HG03571 (cell line): ENCODE measurements around the gene LSS.
A peak's percentile ranks its signal among the peaks of the same experiment; 100 is the strongest.

ENCODE experiments used
- ATAC-seq: cut with Tn5 transposase; IDR thresholded peaks from one replicate; pipeline ENCODE4 v1.9.1; 2021; ENCODE audit not compliant: unreplicated experiment

LSS gene

DNA sequence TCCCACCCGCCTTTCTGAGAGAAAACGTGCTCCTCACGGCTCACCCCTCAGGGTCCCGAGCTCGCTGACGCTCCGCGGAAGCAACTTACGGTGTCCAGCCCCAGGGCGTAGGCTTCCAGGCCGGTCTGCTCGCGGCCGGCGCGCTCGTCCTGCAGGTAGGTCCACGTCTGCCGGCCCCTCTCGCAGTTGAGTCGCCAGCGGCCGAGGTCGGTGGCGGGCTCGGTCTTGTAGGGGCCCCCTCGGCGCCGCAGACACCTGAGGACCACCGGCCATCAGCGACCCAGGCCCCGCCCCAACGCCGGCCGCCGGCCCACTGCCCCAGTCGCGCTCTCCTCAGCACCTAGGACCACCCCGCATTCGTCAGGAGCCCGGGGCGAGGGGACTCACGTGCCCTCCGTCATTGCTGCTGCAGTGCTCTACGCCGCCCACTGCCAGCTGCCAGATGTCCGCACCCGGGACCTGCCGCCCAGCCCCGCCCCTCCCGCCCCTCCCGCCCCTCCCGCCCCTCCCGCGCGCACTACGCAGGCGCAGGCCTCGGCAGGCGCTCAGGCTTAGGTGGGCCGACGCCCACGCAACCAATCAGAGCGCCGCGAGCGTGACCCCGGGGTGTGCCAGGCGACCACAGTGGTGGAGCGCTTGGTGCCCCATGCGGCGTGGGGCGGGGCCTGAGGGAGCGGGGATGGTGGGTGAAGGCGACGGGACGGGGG lies at the start of gene LSS:
Gene LSS, minus strand, starts transcription at position 430 of the 707 bp plus-strand sequence. Its CDS starts 29 bp downstream, at position 401.
- ATAC-seq = peak; percentile 67

DNA sequence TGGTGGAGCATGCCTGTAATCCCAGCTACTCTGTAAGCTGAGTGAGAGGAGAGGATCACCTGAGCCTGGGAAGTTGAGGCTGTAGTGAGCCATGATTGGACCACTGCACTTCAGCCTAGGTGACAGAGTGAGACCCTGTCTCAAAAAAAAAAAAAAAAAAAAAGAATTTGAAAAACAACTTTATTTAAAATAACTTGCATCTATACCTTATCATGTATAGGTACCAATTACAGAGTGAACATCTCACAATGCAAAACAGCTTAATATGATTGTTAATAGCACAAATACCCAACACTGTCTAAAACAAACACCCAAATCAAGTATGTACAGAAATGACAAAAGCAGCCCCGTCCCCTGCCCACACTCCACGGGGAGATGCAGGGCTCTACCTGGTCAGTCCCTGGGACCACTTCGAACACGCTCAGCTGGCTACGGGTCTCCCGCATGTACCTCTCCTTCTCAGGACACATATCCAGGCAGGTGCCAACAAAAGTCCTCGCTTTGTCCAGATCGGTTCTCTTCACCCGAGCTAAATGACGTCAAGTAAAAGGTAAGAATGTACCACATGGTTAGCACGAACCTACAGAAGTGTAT lies 46.3 kb upstream of the LSS start:
- no peak for ATAC-seq

DNA sequence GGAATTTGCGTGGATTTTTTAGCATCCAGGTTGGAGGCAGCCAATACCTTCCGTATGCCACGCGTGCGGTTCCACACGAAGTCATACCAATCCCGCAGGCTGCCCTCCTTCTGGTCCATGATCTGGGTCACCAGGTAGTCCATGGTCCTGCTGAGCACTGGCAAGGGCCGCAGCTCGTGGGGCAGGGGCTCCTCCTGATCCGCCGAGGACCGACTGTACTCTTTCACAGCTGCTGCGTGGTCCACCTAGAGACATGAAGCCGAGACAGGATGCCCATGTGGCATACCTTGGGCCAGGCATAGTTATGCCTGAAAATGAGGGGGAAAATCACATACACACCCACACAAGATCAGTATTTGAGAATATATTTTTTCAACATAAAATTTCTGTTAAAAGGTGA lies 44.8 kb upstream of the LSS start:
- ATAC-seq = no peak

DNA sequence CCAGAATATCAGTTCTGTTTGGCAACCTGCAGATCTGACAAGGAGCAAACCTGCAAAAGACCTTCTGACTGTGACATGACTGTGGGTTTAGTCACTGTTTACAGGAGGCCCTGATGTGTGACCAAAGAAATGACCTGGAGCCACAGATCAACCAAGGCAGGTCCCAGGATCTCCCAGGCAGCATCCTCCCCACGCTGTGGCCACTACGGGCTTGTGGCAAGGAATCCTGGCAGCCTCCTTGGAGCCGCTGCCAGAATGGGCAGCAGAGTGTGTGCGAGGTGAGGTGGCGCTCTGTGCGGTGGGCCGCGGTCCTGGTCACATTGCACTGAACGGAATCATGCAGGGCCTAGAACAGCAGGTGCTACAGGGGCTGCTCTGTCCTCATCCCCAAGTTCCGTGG lies 40.9 kb upstream of the LSS start:
- ATAC-seq = no peak

DNA sequence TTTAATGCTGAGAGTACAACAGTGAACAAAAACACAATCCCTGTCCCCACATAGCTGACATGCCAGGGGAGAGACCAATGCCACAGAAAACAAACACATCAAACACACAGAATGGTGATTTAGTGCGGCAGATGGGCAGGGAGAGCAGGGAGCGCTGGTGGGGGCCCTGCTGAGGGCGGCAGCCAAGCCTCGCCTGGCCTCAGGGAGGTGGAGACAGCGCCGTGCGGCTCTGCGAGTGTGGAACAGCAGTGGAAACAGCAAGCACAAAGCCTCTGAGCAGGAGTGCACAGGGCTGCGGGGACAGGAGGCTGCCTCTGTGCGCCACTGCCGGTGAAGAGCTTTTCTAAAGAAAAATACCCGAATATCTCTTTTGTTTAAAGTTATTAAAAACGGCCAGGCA lies 39.8 kb upstream of the LSS start:
- no peak for ATAC-seq

DNA sequence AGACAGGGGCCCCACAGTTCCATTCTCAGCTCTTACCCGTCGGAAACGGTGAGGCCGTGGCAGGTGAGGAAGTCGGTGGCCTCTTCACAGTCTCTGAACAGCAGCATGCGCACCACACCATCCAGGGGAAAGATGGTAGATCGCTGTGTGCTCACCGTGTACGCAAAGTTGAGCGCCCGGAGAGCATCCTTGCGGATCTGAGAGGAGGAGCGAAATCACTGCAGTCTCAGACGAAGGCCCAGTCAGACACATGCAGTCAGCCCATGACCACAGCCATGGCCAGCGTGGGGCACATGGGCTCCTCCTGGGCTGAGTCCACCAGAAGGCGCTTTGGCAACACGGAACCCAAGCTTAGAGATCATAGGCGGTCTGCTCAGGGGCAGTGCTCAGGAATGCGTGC lies 38.4 kb upstream of the LSS start:
- no peak for ATAC-seq

DNA sequence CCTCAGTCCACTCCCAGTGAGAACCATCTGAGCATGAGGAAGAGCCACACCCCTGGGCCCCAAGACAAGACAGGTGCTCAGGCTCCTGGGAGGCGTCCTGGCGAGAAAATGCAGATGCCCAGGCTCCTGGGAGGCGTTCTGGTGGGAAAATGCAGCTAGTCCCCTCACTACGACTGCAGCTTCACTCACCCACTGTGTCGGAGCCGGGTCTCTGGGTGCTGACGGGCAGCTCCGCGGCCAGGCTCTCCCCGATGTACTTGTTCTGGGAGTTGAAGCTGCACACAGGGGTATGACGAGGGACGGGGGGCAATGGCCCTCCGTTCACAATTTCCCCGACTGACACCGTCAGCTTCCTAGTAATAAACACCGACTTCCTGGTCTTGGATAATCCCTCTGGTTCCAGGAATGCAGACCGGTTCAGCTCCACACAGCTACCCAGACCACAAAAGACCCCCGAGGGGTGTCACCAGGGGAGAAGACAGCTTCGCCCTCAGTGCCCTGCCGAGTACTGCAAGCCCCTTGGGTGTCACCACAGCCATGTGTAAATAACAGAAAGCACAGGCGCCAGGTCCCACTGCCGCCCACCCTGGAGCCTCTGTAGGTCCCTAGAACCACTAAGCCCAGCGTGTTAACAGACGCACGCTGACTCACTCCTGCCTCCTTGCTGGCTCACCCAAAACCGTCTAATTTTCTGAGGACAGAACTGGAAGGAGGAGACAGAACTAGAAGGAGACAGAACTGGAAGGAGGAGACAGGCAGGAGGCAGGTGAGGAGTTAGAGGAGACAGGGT lies 37.4 kb upstream of the LSS start:
- ATAC-seq = no peak

DNA sequence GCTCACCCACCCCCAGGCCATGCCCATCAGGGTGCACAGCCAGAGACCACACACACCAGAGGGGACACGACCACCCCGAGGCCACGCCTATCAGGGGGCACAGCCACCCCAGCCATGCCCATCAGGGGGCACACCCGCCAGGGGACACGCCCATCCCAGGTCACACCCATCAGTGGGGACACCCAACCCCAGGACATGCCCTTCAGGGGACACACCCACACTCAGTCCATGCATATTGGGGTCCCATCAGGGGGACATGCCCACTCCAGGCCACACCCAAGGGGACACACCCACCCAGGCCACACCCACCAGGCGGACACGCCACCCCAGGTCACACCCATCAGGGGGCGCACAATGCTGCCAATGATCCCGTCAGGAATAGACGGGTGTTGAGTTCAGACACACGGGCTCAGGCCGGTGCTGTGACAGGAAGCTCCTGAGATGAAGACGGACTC lies 36.1 kb upstream of the LSS start:
- no peak for ATAC-seq

DNA sequence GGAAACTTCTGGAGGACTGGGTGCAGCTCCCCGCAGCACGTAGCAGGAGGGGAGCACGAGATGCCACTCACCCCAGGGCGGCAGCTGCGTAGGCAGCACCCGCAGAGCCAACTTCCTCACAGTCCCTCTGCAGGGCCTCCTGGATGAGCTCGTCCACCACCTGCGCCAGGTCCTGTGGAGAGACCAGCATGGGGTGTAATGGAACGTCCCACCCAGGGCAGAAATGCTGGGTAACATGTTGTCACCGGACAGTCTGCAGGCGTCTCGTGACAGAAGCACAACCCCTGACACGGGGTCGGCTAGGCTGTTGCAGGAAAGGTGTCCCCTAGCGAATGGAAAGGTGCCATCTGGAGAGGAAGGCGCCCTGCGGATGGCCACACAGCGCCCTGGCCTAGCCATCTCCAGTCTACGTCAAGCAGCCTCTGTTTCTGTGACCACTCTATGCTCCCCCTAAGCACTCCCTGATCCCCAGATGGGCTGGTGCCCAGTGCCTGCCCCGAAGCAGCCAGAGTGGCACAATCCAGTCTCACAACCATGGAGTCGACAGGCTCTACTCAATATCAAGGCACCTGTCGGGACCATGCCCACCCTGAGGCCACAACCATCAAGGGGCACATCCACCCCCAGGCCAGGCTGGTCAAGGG lies 35.6 kb upstream of the LSS start:
- ATAC-seq = no peak

DNA sequence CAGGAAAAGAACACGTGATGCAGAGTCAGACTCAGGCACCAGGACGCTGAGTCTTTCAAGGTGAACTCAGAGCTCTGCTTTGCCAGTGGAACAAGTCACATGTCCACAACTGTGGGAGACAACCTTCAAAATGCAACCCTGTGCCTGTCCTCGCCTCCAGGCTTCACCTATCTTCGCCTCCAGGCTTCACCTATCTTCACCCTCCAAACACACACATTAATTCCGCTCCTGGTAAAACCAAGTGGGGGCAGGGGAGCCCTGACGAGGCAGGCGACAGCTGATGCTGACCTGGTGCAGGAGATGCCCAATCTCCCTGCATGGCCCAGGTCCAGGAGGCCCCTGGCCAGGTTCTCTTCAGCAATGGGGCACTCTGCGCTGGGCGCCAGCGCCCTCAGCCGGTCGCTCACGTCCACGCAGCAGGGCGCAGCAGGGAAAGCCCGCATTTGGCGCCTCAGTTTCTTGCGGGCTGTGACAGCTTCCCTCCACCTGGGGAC lies 28.0 kb upstream of the LSS start:
- no peak for ATAC-seq

DNA sequence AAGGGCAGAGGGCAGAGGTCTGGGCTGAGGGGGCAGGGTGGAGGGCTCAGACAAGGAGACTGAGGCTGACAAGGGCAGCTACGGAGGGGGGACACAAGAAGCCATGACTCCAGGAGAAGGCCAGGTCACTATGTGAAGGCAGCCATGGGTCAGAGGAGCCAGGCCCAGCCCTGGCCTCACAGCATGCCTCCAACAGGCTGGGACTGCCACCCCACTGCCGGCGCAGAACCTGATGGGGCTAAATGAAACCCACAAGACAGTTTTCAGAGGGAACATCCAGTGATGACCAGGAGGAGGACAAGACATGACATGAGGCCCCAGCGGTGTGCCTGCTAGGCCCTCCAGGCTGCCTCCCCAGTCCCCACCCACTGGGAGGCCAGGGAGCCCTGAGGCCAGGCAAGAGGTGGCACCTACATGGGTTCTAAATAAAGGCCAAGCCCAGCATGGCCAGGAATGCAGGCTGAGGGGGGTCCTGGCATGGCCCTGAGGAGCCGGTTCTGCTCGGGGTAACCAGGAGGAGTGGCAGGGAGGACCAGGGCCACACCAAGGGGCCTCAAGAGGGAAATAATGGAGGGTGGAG lies 27.3 kb upstream of the LSS start:
- ATAC-seq = no peak

DNA sequence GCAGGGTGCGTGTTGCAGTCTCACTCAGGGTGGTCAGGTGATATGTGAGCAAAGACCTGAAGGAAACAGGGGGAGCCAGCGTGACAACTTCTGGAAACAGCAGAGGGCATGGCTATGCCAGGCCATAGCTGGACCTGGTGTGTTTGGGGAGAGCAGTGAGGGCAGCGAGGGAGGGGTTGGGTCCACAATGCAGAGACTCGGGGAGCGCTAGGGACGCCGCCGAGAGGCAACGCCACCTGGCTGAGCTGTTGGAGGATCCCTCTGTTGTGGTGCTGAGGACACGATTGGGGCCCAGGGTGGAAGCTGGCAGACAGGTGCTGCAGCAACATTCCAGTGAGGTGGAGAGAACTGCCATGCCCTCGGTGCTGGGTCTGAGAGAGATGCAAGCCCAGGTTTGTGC lies 26.6 kb upstream of the LSS start:
- no peak for ATAC-seq

DNA sequence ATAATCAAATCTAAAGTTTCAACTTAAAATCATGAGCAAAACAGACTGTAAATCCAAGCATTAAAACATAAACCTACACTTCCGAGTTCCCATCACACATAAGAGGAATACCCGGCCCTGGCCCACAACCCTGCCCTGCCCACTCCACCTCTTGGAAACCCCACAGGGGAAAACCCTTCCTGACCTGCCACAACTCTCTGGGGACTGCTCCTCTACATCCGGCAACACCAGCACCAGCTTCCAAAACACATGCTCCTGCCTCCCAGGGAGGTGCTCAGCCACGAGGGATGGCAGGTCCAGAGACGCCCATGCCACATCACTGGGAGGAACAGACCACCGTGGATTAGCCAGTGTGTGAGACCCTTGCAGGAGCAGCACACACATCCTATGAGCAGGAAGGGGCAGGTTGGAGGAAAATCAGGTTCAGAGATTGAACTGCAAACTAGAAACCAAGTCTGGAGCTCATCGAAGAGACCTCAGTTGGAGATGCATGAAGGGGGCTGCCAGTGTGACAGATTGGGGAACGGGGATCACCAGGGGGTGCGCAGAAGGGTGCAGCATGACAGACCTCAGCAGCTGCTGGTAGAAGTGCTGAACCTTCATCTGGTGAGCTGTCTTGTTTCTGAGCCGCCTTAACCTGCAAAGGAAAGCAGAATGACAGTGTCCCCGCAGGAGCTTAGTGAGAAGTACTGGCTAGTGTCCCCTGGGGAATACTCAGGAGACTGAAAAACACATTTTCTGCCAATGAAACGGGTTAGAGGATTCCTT lies 25.8 kb upstream of the LSS start:
- ATAC-seq = peak; percentile 53

DNA sequence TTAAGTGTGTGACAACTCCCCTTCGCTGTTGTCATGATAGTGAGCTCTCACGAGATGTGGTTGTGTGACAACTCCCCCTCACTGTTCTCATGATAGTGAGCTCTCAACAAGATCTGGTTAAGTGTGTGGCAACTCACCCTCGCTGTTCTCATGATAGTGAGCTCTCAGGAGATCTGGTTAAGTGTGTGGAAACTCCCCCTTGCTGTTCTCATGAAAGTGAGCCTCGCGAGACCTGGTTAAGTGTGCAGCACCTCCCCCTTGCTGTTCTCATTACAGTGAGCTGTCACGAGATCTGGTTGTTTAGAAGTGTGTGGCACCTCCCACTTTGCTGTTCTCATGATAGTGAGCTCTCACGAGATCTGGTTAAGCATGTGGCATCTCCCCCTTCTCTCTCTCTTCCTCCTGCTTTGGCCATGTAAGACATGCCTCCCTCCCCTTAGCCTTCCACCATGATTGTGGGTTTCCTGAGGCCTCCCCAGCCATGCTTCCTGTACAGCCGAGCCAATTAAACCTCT lies 25.1 kb upstream of the LSS start:
- ATAC-seq = peak; percentile 53

DNA sequence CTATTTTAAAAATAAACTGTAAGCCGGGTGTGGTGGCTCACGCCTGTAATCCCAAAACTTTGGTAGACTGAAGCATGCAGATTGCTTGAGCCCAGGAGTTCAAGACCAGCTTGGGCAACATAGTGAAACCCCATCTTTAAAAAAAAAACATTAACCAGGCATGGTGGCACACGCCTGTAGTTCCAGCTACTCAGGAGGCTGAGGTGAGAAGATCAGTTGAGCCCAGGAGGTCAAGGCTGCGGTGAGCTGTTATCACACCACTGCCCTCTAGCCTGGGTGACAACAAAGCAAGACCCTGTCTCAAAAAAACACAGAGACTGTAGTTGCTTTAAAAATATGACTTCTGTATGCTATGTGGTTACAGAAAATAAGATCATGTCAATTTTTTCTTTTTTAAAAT lies 24.3 kb upstream of the LSS start:
- no peak for ATAC-seq

DNA sequence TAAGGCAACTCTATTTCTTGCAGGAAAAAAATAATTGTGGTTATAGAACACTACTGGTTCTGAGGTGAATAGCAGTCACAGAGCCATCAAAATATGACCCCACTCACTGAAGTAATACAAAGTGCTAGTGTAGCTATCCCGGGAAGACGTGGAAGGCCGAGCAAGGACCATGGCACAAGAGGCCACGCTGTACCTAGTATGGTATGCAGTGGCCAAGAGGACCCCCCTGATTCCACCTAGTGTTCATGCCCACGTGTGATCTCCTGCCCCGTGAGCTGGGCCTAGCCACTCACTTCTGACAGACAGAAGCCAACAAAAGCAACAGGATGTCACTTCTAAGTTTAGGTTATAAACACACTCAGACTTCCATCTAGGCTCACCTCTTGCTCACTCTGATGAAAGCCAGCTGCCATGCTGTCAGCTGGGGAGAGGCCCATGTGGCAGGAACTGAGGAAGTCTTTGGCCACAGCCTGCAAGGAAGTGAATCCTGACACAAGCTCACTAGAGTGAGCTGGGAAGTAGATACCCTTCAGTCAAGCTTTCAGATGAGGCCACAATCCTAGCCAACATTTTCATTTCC lies 21.7 kb upstream of the LSS start:
- ATAC-seq = no peak

DNA sequence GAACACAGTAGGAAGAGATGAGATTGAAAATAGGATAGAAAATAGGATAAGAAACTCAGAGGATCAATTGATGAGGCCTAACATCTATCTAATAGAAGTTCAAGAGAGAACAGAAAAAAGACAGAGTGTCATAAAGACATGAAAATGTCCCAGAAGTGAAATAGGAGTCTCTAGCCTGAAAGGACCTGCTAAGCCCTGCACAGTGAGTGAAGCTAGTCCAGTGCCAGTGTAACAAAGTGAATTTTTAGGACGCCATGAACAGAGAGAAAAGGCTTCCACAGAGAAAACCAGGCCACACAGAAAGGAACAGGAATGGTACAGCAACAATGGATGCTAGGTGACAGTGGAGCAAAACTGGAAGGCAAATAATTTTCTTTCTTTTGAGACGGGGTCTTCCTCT lies 20.3 kb upstream of the LSS start:
- no peak for ATAC-seq

DNA sequence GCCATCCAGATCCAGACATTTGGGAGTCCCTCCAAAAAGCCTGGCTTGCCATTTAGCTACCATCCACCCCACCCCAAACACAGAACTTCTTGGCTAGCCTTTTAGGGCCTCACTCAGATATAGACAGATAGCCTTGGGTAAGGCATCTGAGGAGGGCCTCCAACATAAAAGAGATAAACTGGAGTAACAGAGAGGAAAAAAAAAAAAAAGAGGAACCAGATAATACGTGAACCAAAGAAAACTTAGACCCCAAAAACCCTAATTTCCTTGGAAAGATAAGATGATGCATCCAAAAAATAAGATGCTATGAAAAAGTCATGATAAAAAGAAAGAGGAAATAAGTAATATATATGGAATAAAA lies 19.8 kb upstream of the LSS start:
- ATAC-seq = no peak

DNA sequence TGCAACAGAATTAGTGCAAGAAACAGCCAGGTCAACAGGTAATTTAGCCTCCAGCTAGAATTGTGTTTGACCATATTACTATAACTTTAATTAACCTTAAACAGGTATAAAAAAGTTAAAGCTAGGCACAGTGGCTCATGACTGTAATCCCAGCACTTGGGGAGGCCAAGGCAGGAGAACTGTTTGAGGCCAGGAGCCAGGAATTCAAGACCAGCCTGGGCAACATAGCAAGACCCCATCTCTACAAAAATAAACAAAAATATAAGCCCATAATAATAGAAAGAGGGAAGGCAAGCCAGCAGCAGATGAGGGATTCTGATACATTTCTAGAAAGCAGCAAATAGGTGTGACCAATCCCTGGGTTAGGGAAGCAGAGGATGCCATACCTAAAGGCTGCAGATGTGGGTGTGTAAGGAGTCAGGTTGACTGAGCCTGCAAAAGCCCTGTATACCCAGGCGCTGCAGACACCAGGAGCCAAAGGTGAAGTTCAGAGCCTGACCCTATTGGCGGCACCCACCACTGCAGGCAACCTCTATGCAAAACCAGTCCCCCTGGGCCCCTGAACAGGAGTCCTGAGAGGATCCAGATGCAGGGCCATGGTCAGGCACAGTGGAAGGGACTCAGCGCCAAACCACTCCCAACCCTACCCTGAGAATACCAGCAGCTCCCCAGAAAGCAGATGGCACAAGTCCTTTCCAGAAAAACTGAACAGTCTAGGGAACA lies 19.3 kb upstream of the LSS start:
- ATAC-seq = no peak
